OCI-LY3 (cell line): ENCODE measurements around the gene SOX13.

Experiments used
- H2AFZ ChIP-seq: fragments of 200-600, 300-600 bp; shearing (Covaris generic); 2 replicates; pipeline ENCODE4 v1.6.0; 2014; ENCODE audit warnings: antibody characterized with exemption, low read depth, low read length
- H3K27ac ChIP-seq: fragments of 200-600, 300-600 bp; sonication (generic); 2 replicates; pipeline ENCODE4 v1.5.1; 2014; ENCODE audit warnings: mild to moderate bottlenecking, low read length, moderate library complexity, mixed read lengths
- H3K27me3 ChIP-seq: fragments of 200-600, 300-600 bp; sonication (generic); 2 replicates; pipeline ENCODE4 v1.6.1; 2014; ENCODE audit warnings: low read depth, low read length, mixed read lengths
- H3K36me3 ChIP-seq: fragments of 200-600, 300-600 bp; sonication (generic); replicated peaks from 2 replicates; pipeline ENCODE3; 2014; ENCODE audit warnings: low read depth, low read length, mixed read lengths
- H3K4me1 ChIP-seq: fragments of 300-600, 200-600 bp; sonication (generic); 2 replicates; pipeline ENCODE4 v1.6.1; 2014; ENCODE audit warnings: low read length, mixed read lengths
- H3K4me2 ChIP-seq: fragments of 200-600, 300-600 bp; sonication (generic); 2 replicates; pipeline ENCODE4 v1.6.1; 2014; ENCODE audit warnings: low read length, mixed read lengths
- H3K4me3 ChIP-seq: fragments of 300-600, 200-600 bp; sonication (generic); 2 replicates; pipeline ENCODE4 v1.5.1; 2014; ENCODE audit warnings: antibody characterized with exemption, mild to moderate bottlenecking, low read length, moderate library complexity
- H3K79me2 ChIP-seq: fragments of 300-600, 200-600 bp; shearing (Covaris generic); 2 replicates; pipeline ENCODE4 v1.6.1; 2014; ENCODE audit warnings: mild to moderate bottlenecking, low read length, mixed read lengths
- H3K9ac ChIP-seq: fragments of 300-600, 200-600 bp; shearing (Covaris generic); 2 replicates; pipeline ENCODE4 v1.6.0; 2014; ENCODE audit warnings: mild to moderate bottlenecking, low read length, moderate library complexity
- H3K9me3 ChIP-seq: fragments of 200-600, 300-600 bp; shearing (Covaris generic); 2 replicates; pipeline ENCODE4 v1.6.1; 2014; ENCODE audit warnings: low read length, mixed read lengths; ENCODE audit not compliant: insufficient read depth
- H4K20me1 ChIP-seq: fragments of 200-600, 300-600 bp; sonication (generic); 2 replicates; pipeline ENCODE4 v1.6.1; 2016; ENCODE audit warnings: low read length, mixed read lengths; ENCODE audit not compliant: insufficient read depth
- EZH2phosphoT487 ChIP-seq: fragments of 200-600 bp; shearing (Covaris generic); IDR thresholded peaks from 2 replicates; pipeline ENCODE4 v1.6.1; 2018; ENCODE audit warnings: antibody characterized with exemption, mixed run types, low read depth
- TF ChIP-seq, protein P1 (sequence below): fragments of 200-600, 300-600 bp; sonication (generic); IDR thresholded peaks from 2 replicates; pipeline ENCODE4 v1.5.1; 2014; ENCODE audit warnings: antibody characterized with exemption, low read length, low read depth

Gene SOX13

DNA sequence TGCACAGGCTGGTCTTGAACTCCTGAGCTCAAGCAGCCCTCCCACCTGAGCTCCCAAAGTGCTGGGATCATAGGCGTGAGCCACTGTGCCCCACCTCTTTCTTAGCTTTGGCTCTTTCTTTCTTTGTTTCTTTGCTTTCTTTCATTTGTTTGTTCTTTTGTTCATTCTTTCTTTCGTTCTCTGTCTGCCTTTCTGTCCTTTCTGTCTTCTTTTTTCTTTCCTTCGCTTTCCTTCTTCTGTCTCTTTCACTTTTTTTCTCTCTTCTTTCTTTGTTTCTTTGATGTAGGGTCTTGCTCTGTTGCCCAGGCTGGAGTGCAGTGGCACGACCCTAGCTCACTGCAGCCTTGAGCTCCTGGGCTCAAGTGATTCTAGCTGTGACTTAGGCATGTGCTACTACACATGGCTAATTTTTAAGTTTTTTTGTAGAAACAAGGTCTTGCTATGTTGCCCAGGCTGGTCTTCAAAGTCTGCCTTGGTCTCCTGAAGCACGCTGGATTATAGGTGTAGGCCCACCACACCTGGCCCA lies 18.9 kb downstream of the SOX13 start:
- Histone ChIP-seq H4K20me1 (no peaks in the 10 kb centered on the region), H3K9me3 (no peaks in the 10 kb centered on the region), H3K4me3 (no peak overlapping the region), H3K9ac (no peak overlapping the region), H3K27ac (no peak overlapping the region), H3K4me2 (no peak overlapping the region), H2AFZ (no peak overlapping the region), H3K36me3 (no peaks in the 10 kb centered on the region), H3K79me2 (no peaks in the 10 kb centered on the region), H3K27me3 (no peaks in the 10 kb centered on the region), H3K4me1 (no peaks in the 10 kb centered on the region)
- TF ChIP-seq EZH2phosphoT487 = no peak
- TF ChIP-seq, protein P1, sequence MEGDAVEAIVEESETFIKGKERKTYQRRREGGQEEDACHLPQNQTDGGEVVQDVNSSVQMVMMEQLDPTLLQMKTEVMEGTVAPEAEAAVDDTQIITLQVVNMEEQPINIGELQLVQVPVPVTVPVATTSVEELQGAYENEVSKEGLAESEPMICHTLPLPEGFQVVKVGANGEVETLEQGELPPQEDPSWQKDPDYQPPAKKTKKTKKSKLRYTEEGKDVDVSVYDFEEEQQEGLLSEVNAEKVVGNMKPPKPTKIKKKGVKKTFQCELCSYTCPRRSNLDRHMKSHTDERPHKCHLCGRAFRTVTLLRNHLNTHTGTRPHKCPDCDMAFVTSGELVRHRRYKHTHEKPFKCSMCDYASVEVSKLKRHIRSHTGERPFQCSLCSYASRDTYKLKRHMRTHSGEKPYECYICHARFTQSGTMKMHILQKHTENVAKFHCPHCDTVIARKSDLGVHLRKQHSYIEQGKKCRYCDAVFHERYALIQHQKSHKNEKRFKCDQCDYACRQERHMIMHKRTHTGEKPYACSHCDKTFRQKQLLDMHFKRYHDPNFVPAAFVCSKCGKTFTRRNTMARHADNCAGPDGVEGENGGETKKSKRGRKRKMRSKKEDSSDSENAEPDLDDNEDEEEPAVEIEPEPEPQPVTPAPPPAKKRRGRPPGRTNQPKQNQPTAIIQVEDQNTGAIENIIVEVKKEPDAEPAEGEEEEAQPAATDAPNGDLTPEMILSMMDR = no peak

DNA sequence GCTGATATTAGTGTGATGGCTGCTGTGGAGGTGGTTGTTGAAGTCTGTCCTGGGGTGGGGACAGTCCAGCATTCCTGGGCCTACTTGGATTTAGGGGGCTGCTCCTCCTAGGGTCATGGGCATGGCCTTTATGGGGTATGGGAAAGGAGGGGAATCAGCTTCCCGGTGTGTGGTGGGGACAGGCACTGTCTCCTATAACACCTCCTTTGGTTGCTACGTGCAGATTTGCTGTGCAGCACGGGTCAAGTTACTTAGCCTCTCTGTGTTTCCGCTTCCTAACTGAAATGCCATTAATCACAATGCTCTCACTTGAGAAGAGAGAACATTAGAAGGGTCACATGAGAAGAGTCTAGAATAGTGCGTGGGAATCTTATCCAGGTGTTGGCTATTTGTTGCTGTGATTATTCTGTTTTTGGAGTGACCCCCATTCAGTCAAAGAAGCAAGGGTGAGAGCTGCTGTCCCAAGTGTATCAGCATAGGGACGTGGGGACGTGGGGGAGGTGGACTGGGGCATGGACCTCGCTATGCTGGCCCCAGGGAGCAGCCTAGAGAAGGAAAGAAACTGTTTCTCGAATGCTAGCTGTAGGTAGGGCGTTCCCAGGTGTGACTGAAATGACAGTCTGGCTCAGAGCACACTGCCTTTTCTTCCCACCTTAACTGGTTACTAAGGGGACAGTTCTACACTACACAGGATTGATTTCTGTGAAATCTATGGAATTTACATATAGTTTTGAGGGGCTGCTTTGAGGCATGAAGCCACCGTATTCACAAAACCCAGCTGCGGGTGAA lies 19.9 kb downstream of the SOX13 start:
- Histone ChIP-seq H3K27ac (no peak overlapping the region), H3K36me3 (no peaks in the 10 kb centered on the region), H3K4me1 (no peaks in the 10 kb centered on the region), H3K4me2 (no peak overlapping the region), H3K79me2 (no peaks in the 10 kb centered on the region), H3K9ac (no peak overlapping the region), H4K20me1 (no peaks in the 10 kb centered on the region), H3K4me3 (no peak overlapping the region), H3K9me3 (no peaks in the 10 kb centered on the region), H3K27me3 (no peaks in the 10 kb centered on the region), H2AFZ (no peak overlapping the region)
- TF ChIP-seq EZH2phosphoT487 = no peak

DNA sequence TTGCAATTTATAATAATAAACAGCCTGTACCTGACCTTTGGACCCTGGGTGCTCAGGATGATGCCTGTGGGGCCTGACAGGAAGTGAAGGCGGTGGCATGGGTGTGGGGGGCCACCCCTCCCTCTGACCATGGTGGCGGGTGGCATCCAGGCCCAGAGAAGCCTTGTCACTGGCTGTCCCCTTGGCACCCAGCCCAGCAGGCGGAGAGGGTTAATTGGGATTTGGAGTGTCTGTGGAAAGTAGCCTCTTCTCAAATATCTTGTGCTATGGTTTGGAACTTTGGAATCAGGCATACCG lies 20.5 kb downstream of the SOX13 start:
- Histone ChIP-seq H3K4me1 (no peaks in the 10 kb centered on the region), H3K27ac (no peak overlapping the region), H4K20me1 (no peaks in the 10 kb centered on the region), H3K4me2 (no peak overlapping the region), H3K9ac (no peak overlapping the region), H3K9me3 (no peaks in the 10 kb centered on the region), H3K79me2 (no peaks in the 10 kb centered on the region), H3K36me3 (no peaks in the 10 kb centered on the region), H3K27me3 (no peaks in the 10 kb centered on the region), H3K4me3 (no peak overlapping the region), H2AFZ (no peak overlapping the region)
- no peak for TF ChIP-seq EZH2phosphoT487
- TF ChIP-seq, protein P1 = no peak

DNA sequence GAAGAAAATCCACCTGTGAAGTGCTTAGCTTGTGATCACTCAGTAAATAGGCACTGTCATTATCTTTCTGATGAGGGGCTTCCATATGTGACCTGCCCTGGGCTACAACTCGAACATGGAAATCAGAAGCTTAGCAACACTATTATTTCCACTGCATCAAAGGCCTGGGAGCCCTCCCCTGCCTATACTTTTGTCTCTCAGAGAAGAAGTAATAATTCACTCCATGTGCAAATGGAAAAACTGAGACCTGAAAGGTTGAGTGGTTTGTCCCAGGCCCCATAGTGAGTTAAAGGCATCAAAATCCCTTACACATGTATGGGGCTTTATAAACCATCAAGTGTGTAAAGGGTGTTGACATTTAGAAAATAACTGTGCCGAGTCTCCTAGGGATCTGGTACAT lies 20.9 kb downstream of the SOX13 start:
- no peaks in the 10 kb centered on the region for H3K79me2 ChIP-seq
- H4K20me1 ChIP-seq = no peaks in the 10 kb centered on the region
- TF ChIP-seq, protein P1 = no peak
- no peak for TF ChIP-seq EZH2phosphoT487
- H3K27me3 ChIP-seq = no peaks in the 10 kb centered on the region
- no peak overlapping the region for H2AFZ ChIP-seq
- no peaks in the 10 kb centered on the region for H3K9me3 ChIP-seq
- H3K27ac ChIP-seq = no peak overlapping the region
- no peak overlapping the region for H3K4me3 ChIP-seq
- H3K9ac ChIP-seq = no peak overlapping the region
- no peaks in the 10 kb centered on the region for H3K36me3 ChIP-seq
- no peaks in the 10 kb centered on the region for H3K4me1 ChIP-seq
- H3K4me2 ChIP-seq = no peak overlapping the region
